ENCODE data around the gene ZNF74.
"Not testable (repeated sequence)": the region's sequence is repeated elsewhere in the genome, so short reads cannot be mapped to it uniquely, and the experiment has no call there.

The ZNF74 gene

GRCh38 chr22:20448630-20449029 lies 54.7 kb downstream of the ZNF74 start:
- TF ChIP-seq CTCF (IDR thresholded peaks at IDR 0.05), result no peak
- Histone ChIP-seq H3K27ac (no peak overlapping the region), H3K4me1 (ENCODE audit: control insufficient read depth in 1 of 2, insufficient read depth in 1 of 2, low read depth in 1 of 2, low read length in 1 of 2) (peaks cover 0 to under 1% of the 10 kb centered on the region in 2 experiments), H3K4me3 (ENCODE audit: low read depth in 1 of 2, low read length in 1 of 2) (no peak overlapping the region), H3K27me3 (no peaks in the 10 kb centered on the region), H3K9me3 (no peaks in the 10 kb centered on the region), H3K36me3 (peaks cover 64% of the 10 kb centered on the region)

GRCh38 chr22:20449819-20450550 lies 56.0 kb downstream of the ZNF74 start:
- Histone ChIP-seq H3K9me3 (no peaks in the 10 kb centered on the region), H3K36me3 (peaks cover 52% of the 10 kb centered on the region), H3K4me1 (ENCODE audit: control insufficient read depth in 1 of 2, insufficient read depth in 1 of 2, low read depth in 1 of 2, low read length in 1 of 2) (peaks cover 9 to 14% of the 10 kb centered on the region in 2 experiments), H3K27me3 (no peaks in the 10 kb centered on the region), H3K27ac (no peak overlapping the region), H3K4me3 (ENCODE audit: low read depth in 1 of 2, low read length in 1 of 2) (no peak overlapping the region)
- no peak for TF ChIP-seq CTCF (IDR thresholded peaks at IDR 0.05)

GRCh38 chr22:20450551-20450906 lies 56.6 kb downstream of the ZNF74 start:
- H3K27me3 ChIP-seq, result no peaks in the 10 kb centered on the region
- no peak for TF ChIP-seq CTCF (IDR thresholded peaks at IDR 0.05)
- no peak overlapping the region for H3K27ac ChIP-seq
- no peak overlapping the region for H3K4me3 ChIP-seq (ENCODE audit: low read depth in 1 of 2, low read length in 1 of 2)
- H3K4me1 ChIP-seq (ENCODE audit: control insufficient read depth in 1 of 2, insufficient read depth in 1 of 2, low read depth in 1 of 2, low read length in 1 of 2), result peaks cover 15 to 19% of the 10 kb centered on the region in 2 experiments
- H3K9me3 ChIP-seq, result no peaks in the 10 kb centered on the region
- H3K36me3 ChIP-seq, result peaks cover 46% of the 10 kb centered on the region

- H3K27me3 ChIP-seq; H3K27ac ChIP-seq; H3K9me3 ChIP-seq; H3K4me3 ChIP-seq (ENCODE audit: low read depth in 1 of 2, low read length in 1 of 2): not testable (repeated sequence)
- Histone ChIP-seq H3K4me1 (ENCODE audit: control insufficient read depth in 1 of 2, insufficient read depth in 1 of 2, low read depth in 1 of 2, low read length in 1 of 2) (peaks cover 22 to 26% of the 10 kb centered on the region in 2 experiments), H3K36me3 (peaks cover 41% of the 10 kb centered on the region)
These were observed 57.3 kb downstream of the ZNF74 start for GRCh38 chr22:20451129-20451778.

GRCh38 chr22:20451920-20452319 lies 58.0 kb downstream of the ZNF74 start:
- H3K9me3 ChIP-seq, result no peaks in the 10 kb centered on the region

More at GRCh38 chr22:20451920-20452319, 58.0 kb downstream of the ZNF74 start:
- H3K4me1 ChIP-seq (ENCODE audit: control insufficient read depth in 1 of 2, insufficient read depth in 1 of 2, low read depth in 1 of 2, low read length in 1 of 2), result peaks cover 22 to 32% of the 10 kb centered on the region in 2 experiments
- peaks cover 41% of the 10 kb centered on the region for H3K36me3 ChIP-seq
- no peaks in the 10 kb centered on the region for H3K27me3 ChIP-seq
- no peak overlapping the region for H3K4me3 ChIP-seq (ENCODE audit: low read depth in 1 of 2, low read length in 1 of 2)
- TF ChIP-seq CTCF (IDR thresholded peaks at IDR 0.05), result no peak
- no peak overlapping the region for H3K27ac ChIP-seq
